Stimulated activated naive CD8-positive, alpha-beta T cell treated with anti-CD3 and anti-CD28 coated beads, Interleukin-15, Interleukin-2, amounts not matched to agents 100 ng/mL and 50 ng/mL, for 24 hours (primary cell): ENCODE results near the gene TBC1D9.

ENCODE experiments used
- H3K27ac Mint-ChIP-seq: one replicate; pipeline ENCODE4 v1.8.0; 2021; ENCODE audit warnings: mild to moderate bottlenecking, mixed read lengths
- H3K27me3 Mint-ChIP-seq: one replicate; pipeline ENCODE4 v1.8.0; 2021; ENCODE audit warnings: mixed read lengths
- H3K36me3 Mint-ChIP-seq: one replicate; pipeline ENCODE4 v1.8.0; 2021; ENCODE audit warnings: low read depth, mixed read lengths
- H3K4me1 Mint-ChIP-seq: one replicate; pipeline ENCODE4 v1.8.0; 2021; ENCODE audit warnings: low read depth, mixed read lengths
- H3K4me3 Mint-ChIP-seq: one replicate; pipeline ENCODE4 v1.8.0; 2021; ENCODE audit warnings: mild to moderate bottlenecking, mixed read lengths
- H3K9me3 Mint-ChIP-seq: one replicate; pipeline ENCODE4 v1.8.0; 2021; ENCODE audit warnings: mixed read lengths

TBC1D9 gene

GRCh38 chr4:140642674-140643437 lies 113.3 kb downstream of the TBC1D9 start:
- H3K4me3 Mint-ChIP-seq: no peak overlapping the region
- no peaks in the 10 kb centered on the region for H3K27me3 Mint-ChIP-seq
- H3K36me3 Mint-ChIP-seq: no peaks in the 10 kb centered on the region
- no peaks in the 10 kb centered on the region for H3K4me1 Mint-ChIP-seq
- no peak overlapping the region for H3K27ac Mint-ChIP-seq
- H3K9me3 Mint-ChIP-seq: no peaks in the 10 kb centered on the region

GRCh38 chr4:140641789-140642439 lies 114.3 kb downstream of the TBC1D9 start:
- no peaks in the 10 kb centered on the region for H3K36me3 Mint-ChIP-seq
- no peak overlapping the region for H3K4me3 Mint-ChIP-seq
- H3K4me1 Mint-ChIP-seq: no peaks in the 10 kb centered on the region
- H3K9me3 Mint-ChIP-seq: no peaks in the 10 kb centered on the region
- no peak overlapping the region for H3K27ac Mint-ChIP-seq
- peaks cover 5% of the 10 kb centered on the region for H3K27me3 Mint-ChIP-seq

GRCh38 chr4:140641105-140641555 lies 115.1 kb downstream of the TBC1D9 start:
- Mint-ChIP-seq H3K4me1 (no peaks in the 10 kb centered on the region), H3K9me3 (no peaks in the 10 kb centered on the region)

DNA sequence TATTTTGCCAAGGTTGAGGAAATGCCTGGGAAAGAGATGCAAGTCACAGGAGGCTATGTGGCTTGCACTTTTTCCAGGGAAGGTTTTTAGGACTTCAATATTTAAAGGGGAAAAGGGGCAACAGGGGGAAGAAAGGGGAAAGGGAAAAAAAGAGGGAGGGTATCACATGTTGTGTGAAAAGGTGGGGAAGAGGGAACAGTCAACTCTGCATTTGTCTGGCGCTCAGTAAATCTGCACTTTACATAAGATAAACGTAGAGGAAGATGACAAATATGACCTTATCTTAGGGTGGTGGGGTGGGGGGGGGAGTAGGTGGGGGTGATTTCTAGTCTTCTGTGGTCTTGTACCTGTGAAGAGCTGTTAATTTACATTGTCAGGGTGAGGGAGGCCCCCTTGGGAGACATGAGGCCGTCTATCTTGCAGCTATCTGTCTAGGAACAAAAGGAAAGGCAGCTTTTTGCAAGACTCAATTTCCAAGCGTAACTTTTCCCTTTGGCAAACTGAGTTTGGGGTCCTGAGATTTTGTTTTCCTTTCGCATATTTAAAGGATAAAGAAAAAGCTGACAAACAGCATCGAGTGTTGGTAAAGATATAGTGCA lies 115.9 kb downstream of the TBC1D9 start:
- Mint-ChIP-seq H3K27ac (no peak overlapping the region), H3K27me3 (peaks cover 10% of the 10 kb centered on the region), H3K36me3 (no peaks in the 10 kb centered on the region), H3K4me3 (no peak overlapping the region), H3K9me3 (no peaks in the 10 kb centered on the region), H3K4me1 (no peaks in the 10 kb centered on the region)

More at GRCh38 chr4:140641105-140641555, 115.1 kb downstream of the TBC1D9 start:
- Mint-ChIP-seq H3K27me3 (peaks cover 10% of the 10 kb centered on the region), H3K36me3 (no peaks in the 10 kb centered on the region), H3K4me3 (no peak overlapping the region), H3K27ac (no peak overlapping the region)

DNA sequence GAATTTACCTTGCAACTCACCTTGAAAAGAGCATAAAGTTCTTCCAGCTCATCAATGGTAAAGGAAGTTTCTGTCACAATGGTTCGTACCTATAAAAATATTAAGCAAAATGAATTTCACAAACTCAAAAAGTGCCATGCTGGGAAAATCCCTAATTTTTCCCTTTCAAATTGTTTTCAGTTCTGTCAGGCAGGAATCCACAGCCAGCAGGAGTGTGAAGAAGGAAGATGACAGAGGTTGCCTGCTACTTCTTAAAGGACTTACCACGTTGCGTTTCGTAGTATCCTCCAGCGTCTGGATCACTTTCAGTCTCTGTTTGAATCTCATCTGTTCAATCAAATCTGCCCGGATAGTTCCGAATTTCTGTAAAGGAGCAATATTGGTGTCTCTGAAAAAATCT lies 117.1 kb downstream of the TBC1D9 start:
- Mint-ChIP-seq H3K4me1 (no peaks in the 10 kb centered on the region), H3K9me3 (no peaks in the 10 kb centered on the region), H3K4me3 (no peak overlapping the region), H3K36me3 (no peaks in the 10 kb centered on the region), H3K27ac (no peak overlapping the region), H3K27me3 (peaks cover 10% of the 10 kb centered on the region)

- Mint-ChIP-seq H3K27me3 (peaks cover 10% of the 10 kb centered on the region), H3K4me3 (no peak overlapping the region), H3K9me3 (no peaks in the 10 kb centered on the region), H3K27ac (no peak overlapping the region), H3K4me1 (no peaks in the 10 kb centered on the region), H3K36me3 (no peaks in the 10 kb centered on the region)
Measured at GRCh38 chr4:140637836-140638235, 118.3 kb downstream of the TBC1D9 start.

DNA sequence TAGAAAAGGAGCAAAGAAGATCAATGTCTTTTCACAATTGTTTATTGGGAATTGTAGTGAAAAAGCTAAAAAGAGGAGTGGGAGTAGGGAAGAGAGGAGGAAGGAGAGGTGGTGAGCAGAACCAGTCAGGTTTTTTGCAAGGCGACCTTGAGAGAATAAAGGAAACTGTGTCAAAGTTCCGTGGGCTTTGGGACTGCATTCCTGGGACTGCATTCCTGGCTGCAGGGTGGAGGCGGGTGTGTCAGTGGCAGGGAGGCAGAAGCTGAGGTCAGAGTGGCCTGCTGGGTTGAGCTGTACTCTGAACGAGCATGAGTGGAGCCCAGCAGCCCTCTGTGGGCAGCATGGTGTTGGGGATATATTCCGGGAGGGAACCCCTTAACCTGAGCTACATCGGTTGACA lies 120.6 kb downstream of the TBC1D9 start:
- Mint-ChIP-seq H3K4me3 (no peak overlapping the region), H3K27me3 (peaks cover 10% of the 10 kb centered on the region), H3K27ac (no peak overlapping the region), H3K36me3 (no peaks in the 10 kb centered on the region), H3K4me1 (no peaks in the 10 kb centered on the region), H3K9me3 (no peaks in the 10 kb centered on the region)

DNA sequence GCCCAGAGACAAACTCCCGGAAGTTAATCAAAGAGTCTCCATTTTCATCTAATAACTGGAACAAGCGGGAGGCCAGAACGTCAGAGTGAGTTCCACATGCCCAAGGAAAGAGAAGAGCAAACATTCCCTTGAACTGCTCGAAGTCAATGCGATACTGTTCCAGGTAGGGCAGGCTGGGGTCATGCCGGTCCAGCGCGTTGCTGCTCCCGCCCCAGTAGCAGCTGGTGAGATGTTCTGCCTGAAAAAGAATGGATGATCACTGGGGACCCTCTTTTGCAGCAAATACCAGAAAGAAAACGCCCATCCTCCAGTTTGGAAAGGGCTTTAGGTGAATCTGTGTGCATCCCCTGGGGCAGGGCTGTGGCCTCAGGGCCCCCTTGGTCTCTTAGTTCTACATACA lies 122.2 kb downstream of the TBC1D9 start:
- H3K36me3 Mint-ChIP-seq: no peaks in the 10 kb centered on the region
- no peaks in the 10 kb centered on the region for H3K9me3 Mint-ChIP-seq
- no peak overlapping the region for H3K4me3 Mint-ChIP-seq
- no peaks in the 10 kb centered on the region for H3K4me1 Mint-ChIP-seq
- H3K27me3 Mint-ChIP-seq: peaks cover 10% of the 10 kb centered on the region
- H3K27ac Mint-ChIP-seq: no peak overlapping the region

DNA sequence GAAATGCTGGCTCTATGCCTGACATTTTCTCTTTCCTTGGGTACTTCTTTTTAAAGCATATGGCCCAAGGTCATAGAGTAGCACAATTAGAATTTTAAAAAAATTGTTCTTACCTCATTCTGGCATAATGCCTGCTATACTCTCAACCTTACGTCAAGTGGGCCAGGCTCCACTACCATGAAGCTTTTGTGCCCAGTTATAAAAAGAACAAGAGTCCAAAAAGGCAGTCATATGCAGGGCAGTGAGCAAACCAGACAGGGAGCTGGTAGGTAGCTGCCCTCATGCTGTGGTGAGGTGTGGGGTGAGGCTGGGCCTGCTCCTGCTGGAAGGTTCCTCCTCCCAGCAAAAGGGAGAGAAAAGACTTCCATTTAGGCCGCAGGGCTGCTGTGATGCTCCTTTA lies 123.1 kb downstream of the TBC1D9 start:
- no peak overlapping the region for H3K4me3 Mint-ChIP-seq
- H3K4me1 Mint-ChIP-seq: no peaks in the 10 kb centered on the region
- H3K27me3 Mint-ChIP-seq: peaks cover 10% of the 10 kb centered on the region
- H3K36me3 Mint-ChIP-seq: no peaks in the 10 kb centered on the region
- no peak overlapping the region for H3K27ac Mint-ChIP-seq
- no peaks in the 10 kb centered on the region for H3K9me3 Mint-ChIP-seq

DNA sequence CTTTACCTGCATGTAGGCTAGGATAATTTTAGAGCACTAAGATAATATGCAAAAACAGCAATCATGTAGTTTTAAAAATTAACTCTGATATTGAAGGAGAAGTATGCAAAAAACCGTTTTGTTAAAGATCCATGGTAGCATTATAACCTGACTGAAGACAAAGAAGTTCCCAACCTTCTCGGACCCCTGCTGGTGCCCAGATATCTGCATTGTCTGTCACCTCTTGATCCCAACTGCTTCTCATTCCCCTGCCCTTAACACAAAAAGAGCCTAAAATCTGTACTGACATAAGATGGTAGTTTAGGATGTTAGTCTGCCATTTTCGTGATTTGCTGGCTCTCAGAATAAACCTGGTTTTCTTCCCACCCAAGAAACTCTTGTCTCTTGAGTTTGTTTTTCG lies 125.9 kb downstream of the TBC1D9 start:
- Mint-ChIP-seq H3K4me1 (no peaks in the 10 kb centered on the region), H3K9me3 (no peaks in the 10 kb centered on the region), H3K27ac (no peak overlapping the region), H3K4me3 (no peak overlapping the region), H3K36me3 (no peaks in the 10 kb centered on the region), H3K27me3 (no peaks in the 10 kb centered on the region)

DNA sequence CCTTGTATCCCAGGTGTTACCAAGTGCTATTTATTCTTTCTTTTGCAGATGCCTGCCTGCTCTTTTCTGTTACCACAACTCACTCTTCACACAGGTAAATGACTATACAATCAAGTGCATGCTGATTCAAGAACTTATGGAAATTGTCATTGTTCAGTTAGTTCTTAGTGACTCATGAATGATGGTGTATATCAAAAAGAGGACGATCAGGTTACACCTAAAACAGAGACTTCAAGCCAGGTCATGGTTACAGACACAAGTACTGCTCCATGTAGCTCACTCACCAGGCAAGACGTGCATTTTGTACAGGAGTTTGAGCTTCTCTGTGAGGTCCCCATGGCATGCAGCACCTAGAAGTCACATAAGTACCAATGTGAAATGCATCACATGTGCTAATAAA lies 128.2 kb downstream of the TBC1D9 start:
- no peaks in the 10 kb centered on the region for H3K36me3 Mint-ChIP-seq
- no peak overlapping the region for H3K27ac Mint-ChIP-seq
- no peaks in the 10 kb centered on the region for H3K4me1 Mint-ChIP-seq
- no peaks in the 10 kb centered on the region for H3K27me3 Mint-ChIP-seq
- no peaks in the 10 kb centered on the region for H3K9me3 Mint-ChIP-seq
- H3K4me3 Mint-ChIP-seq: no peak overlapping the region

- H3K27me3 Mint-ChIP-seq: no peaks in the 10 kb centered on the region
- H3K36me3 Mint-ChIP-seq: no peaks in the 10 kb centered on the region
- no peak overlapping the region for H3K4me3 Mint-ChIP-seq
- no peaks in the 10 kb centered on the region for H3K4me1 Mint-ChIP-seq
- H3K27ac Mint-ChIP-seq: no peak overlapping the region
- H3K9me3 Mint-ChIP-seq: no peaks in the 10 kb centered on the region
Measured at GRCh38 chr4:140626661-140627376, 129.4 kb downstream of the TBC1D9 start.

DNA sequence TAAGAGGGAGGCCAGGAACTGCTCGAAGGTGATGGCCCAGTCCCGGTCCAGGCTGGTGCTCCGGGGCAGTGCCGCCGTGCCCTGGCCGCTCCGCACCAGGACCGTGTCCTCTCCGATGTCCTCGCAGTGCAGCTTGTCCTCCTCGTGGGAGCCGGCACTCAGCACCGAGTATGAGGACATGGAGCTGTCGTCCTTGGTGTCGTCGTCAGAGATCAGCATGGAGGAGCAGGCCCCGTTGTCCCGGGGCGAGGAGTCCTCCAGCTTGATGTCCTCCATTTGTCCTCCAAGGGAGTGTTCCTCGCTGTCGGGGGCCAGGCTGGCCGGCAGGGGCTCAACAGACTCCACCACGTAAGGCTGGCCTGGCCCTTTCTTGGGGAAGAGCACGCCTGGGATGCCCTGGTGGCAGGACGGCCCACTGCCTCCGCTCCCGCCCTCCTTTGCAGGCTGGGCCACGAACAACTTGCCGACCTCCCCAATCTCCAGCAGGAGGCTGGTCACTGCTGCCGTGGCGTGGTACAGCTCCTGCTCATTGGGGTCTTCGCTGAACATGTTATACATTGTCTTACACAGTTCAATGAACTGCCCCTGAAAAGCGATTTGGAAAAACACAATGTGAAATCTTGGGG lies 133.7 kb downstream of the TBC1D9 start:
- no peaks in the 10 kb centered on the region for H3K36me3 Mint-ChIP-seq

DNA sequence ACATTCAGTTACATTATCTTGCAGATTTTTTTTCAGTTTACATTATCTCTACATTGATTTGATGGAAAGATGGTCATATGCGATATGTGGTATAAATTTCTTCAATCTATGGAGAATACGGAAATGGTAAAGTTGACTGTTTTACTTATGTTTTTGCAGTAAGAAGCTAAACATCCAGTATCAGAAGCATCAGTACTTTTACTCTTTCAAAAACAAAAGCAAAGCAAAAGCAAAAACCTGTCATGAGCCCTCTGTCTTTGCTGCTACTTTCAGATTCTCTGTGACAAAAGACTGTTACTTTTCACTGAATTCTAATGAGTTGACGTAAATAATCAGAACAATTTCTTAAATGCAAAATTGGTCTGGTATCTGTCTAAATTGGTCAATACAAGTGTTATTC lies 135.0 kb downstream of the TBC1D9 start:
- no peak overlapping the region for H3K4me3 Mint-ChIP-seq
- no peaks in the 10 kb centered on the region for H3K27me3 Mint-ChIP-seq
- H3K9me3 Mint-ChIP-seq: no peaks in the 10 kb centered on the region
- no peak overlapping the region for H3K27ac Mint-ChIP-seq
- H3K36me3 Mint-ChIP-seq: no peaks in the 10 kb centered on the region
- H3K4me1 Mint-ChIP-seq: no peaks in the 10 kb centered on the region

More for the DNA sequence above, 133.7 kb downstream of the TBC1D9 start:
- H3K27me3 Mint-ChIP-seq: no peaks in the 10 kb centered on the region
- no peaks in the 10 kb centered on the region for H3K9me3 Mint-ChIP-seq
- H3K4me1 Mint-ChIP-seq: no peaks in the 10 kb centered on the region
- H3K27ac Mint-ChIP-seq: no peak overlapping the region
- no peak overlapping the region for H3K4me3 Mint-ChIP-seq
